Esophagus muscularis mucosa (tissue), 4 donors: ENCODE data around the gene PAK1IP1. TPM values are rescaled to one million over a fixed set of nuclear protein-coding genes. Genes with fewer than 3 reads are reported as not detected.

Source experiments
- DNase-seq: peaks from one replicate; pipeline ENCODE4 v3.0.0-alpha.2; 2017; ENCODE audit errors: extremely low spot score
- H3K27ac ChIP-seq, 4 donors: fragments of 200-600 bp; sonication (generic); replicated peaks in 1 of 4; 1 replicate in 3 of 4; 2 replicates in 1 of 4; pipeline ENCODE4 v1.5.1; 2016 to 2019; ENCODE audit warnings: mild to moderate bottlenecking in 1 of 4
- H3K27me3 ChIP-seq, 4 donors: fragments of 200-600 bp; sonication (generic); one replicate each; pipeline versions ENCODE4 v1.5.1 to v1.6.0; 2016 to 2019
- H3K36me3 ChIP-seq, 4 donors: fragments of 200-600 bp; sonication (generic); one replicate each; pipeline ENCODE4 v1.5.1; 2016 to 2019
- H3K4me1 ChIP-seq, 4 donors: fragments of 200-600 bp; sonication (generic); one replicate each; pipeline ENCODE4 v1.5.1; 2016 to 2019
- H3K4me3 ChIP-seq, 4 donors: fragments of 200-600 bp; sonication (generic); 1 replicate in 2 of 4; 2 replicates in 2 of 4; pipeline ENCODE4 v1.5.1; 2016 to 2019; ENCODE audit warnings: mild to moderate bottlenecking in 4 of 4, moderate library complexity in 1 of 4
- H3K9me3 ChIP-seq, 4 donors: fragments of 200-600 bp; sonication (generic); 1 replicate in 3 of 4; 2 replicates in 1 of 4; pipeline ENCODE4 v1.5.1; 2016 to 2019
- CTCF ChIP-seq, 3 experiments: fragments of 200-600 bp in 2 of 3; fragments of 450-650 bp in 1 of 3; sonication (generic) in 2 of 3; IDR thresholded peaks; one replicate each; pipeline ENCODE4 v1.5.1; 2017 to 2019; ENCODE audit warnings: antibody characterized with exemption in 3 of 3, mild to moderate bottlenecking in 2 of 3, moderate library complexity in 1 of 3
- EP300 ChIP-seq: sonication (generic); formaldehyde crosslinking; IDR thresholded peaks from one replicate; pipeline ENCODE4 v1.6.1; 2017; ENCODE audit warnings: antibody characterized with exemption
- POLR2A ChIP-seq: fragments of 450-650 bp; IDR thresholded peaks from one replicate; pipeline ENCODE4 v1.6.1; 2017; ENCODE audit warnings: antibody characterized with exemption, moderate library complexity, mild to moderate bottlenecking, low read depth
- POLR2AphosphoS5 ChIP-seq, 2 donors: sonication (generic); formaldehyde crosslinking; IDR thresholded peaks; one replicate each; pipeline ENCODE4 v1.6.1; 2017; ENCODE audit warnings: antibody characterized with exemption in 2 of 2
- WGBS: methylation state at CpG from one replicate; pipeline ENCODE4 v1.1.5; 2018; 5-methylcytosine and 5-hydroxymethylcytosine counted together
- intact Hi-C: fragments of 100-400 bp; cut with DNase I; formaldehyde crosslinking; loops from one replicate; pipeline ENCODE4 v1.15.1; 2023
- total RNA-seq, 4 donors: library from RNA; depleted of rRNA; stranded (reverse); fragments of >200 nt; gene quantifications; one replicate each; pipeline versions ENCODE4 v1.1.0 to v1.2.1, GENCODE V29; 2016

The PAK1IP1 gene
- total RNA-seq, 4 donors from 2014 or later: 9.4 to 17.9 (median 11.4) TPM

GRCh38 chr6:10685092-10685915, 9.5 kb upstream of the PAK1IP1 start:
- WGBS: 72% methylated on average over 3 of the region's 3 CpGs
- Histone ChIP-seq H3K9me3 (no peaks in the 10 kb centered on the region), H3K27me3 (peaks cover 0 to 5% (median 0%) of the 10 kb centered on the region in 4 donors), H3K4me1 (no peaks in the 10 kb centered on the region), H3K4me3 (no peak overlapping the region), H3K36me3 (no peaks in the 10 kb centered on the region), H3K27ac (no peak overlapping the region)
- no peak for DNase-seq
- TF ChIP-seq CTCF (IDR thresholded peaks at IDR 0.05) (no peak), EP300 (no peak), POLR2A (no peak), POLR2AphosphoS5 (IDR thresholded peaks at IDR 0.05) (no peak)
- intact Hi-C loops: no loop called here

GRCh38 chr6:10686901-10687300, 7.9 kb upstream of the PAK1IP1 start:
- intact Hi-C loops: no loop called here
- no peak for TF ChIP-seq POLR2A
- TF ChIP-seq CTCF (IDR thresholded peaks at IDR 0.05): no peak
- TF ChIP-seq EP300: no peak
- Histone ChIP-seq H3K27me3 (peaks cover 0 to 5% (median 0%) of the 10 kb centered on the region in 4 donors), H3K27ac (no peak overlapping the region), H3K4me3 (no peak overlapping the region), H3K4me1 (no peaks in the 10 kb centered on the region), H3K9me3 (no peaks in the 10 kb centered on the region), H3K36me3 (no peaks in the 10 kb centered on the region)
- WGBS: 90% methylated on average over 7 of the region's 8 CpGs
- no peak for DNase-seq

GRCh38 chr6:10687582-10687981, 7.2 kb upstream of the PAK1IP1 start:
- Histone ChIP-seq H3K4me3 (no peak overlapping the region), H3K9me3 (no peaks in the 10 kb centered on the region), H3K36me3 (no peaks in the 10 kb centered on the region), H3K27me3 (peaks cover 0 to 5% (median 0%) of the 10 kb centered on the region in 4 donors), H3K27ac (no peak overlapping the region), H3K4me1 (no peaks in the 10 kb centered on the region)
- DNase-seq: no peak
- WGBS: 43% methylated on average over 6 of the region's 6 CpGs
- TF ChIP-seq POLR2A: no peak
- TF ChIP-seq POLR2AphosphoS5 (IDR thresholded peaks at IDR 0.05): no peak
- TF ChIP-seq CTCF (IDR thresholded peaks at IDR 0.05): no peak
- TF ChIP-seq EP300: no peak
- intact Hi-C loops: no loop called here

- Histone ChIP-seq H3K27ac (no peak overlapping the region), H3K27me3 (peaks cover 0 to 5% (median 0%) of the 10 kb centered on the region in 4 donors), H3K4me3 (no peak overlapping the region), H3K36me3 (no peaks in the 10 kb centered on the region), H3K4me1 (peaks cover 16 to 23% (median 19%) of the 10 kb centered on the region in 4 donors), H3K9me3 (no peaks in the 10 kb centered on the region)
- 76% methylated on average over 15 of the region's 15 CpGs for WGBS
- DNase-seq: no peak
- TF ChIP-seq CTCF (IDR thresholded peaks at IDR 0.05) (no peak), POLR2A (no peak), EP300 (no peak), POLR2AphosphoS5 (IDR thresholded peaks at IDR 0.05) (no peak)
- intact Hi-C loops: loop anchor here (5.0 kb wide), 1 partner anchor 64 kb away; no protein-coding TSS in a partner anchor
These were observed 3.9 kb upstream of the PAK1IP1 start for GRCh38 chr6:10690651-10691445.
